Stimulated activated CD4-positive, alpha-beta T cell treated with anti-CD3 and anti-CD28 coated beads, Interleukin-1b, Interleukin-23, amount 100 ng/mL, for 4 hours (primary cell): Measurements from ENCODE around the gene CDH13.

Experiments used
- DNase-seq, 2 donors: peaks; one replicate each; pipeline ENCODE4 v3.0.0-alpha.2; 2020; ENCODE audit warnings: low read depth in 2 of 2

Gene CDH13

GRCh38 chr16:82953517-82953916, 326.7 kb downstream of the CDH13 start:
- DNase-seq = no peak

GRCh38 chr16:82954224-82954929, 327.6 kb downstream of the CDH13 start:
- no peak for DNase-seq

- DNase-seq = no peak
Observed at GRCh38 chr16:82955741-82956348, 329.1 kb downstream of the CDH13 start.

GRCh38 chr16:82957212-82957611, 330.4 kb downstream of the CDH13 start:
- DNase-seq = no peak

GRCh38 chr16:82960918-82961317, 334.1 kb downstream of the CDH13 start:
- DNase-seq = no peak

- DNase-seq = no peak
Observed at GRCh38 chr16:82963653-82964052, 336.9 kb downstream of the CDH13 start.

GRCh38 chr16:82965808-82966207, 339.0 kb downstream of the CDH13 start:
- DNase-seq = no peak

- DNase-seq = no peak
Observed at GRCh38 chr16:82967424-82967823, 340.7 kb downstream of the CDH13 start.

GRCh38 chr16:82971126-82971525, 344.4 kb downstream of the CDH13 start:
- no peak for DNase-seq

GRCh38 chr16:82972331-82972919, 345.7 kb downstream of the CDH13 start:
- DNase-seq = no peak

- no peak for DNase-seq
Observed at GRCh38 chr16:82979406-82980111, 352.8 kb downstream of the CDH13 start.

- no peak for DNase-seq
Observed at GRCh38 chr16:82980810-82981209, 354.0 kb downstream of the CDH13 start.

- no peak for DNase-seq
Observed at GRCh38 chr16:82987767-82988166, 361.0 kb downstream of the CDH13 start.

- DNase-seq = no peak
Observed at GRCh38 chr16:82990155-82990554, 363.4 kb downstream of the CDH13 start.

GRCh38 chr16:82991410-82991809, 364.6 kb downstream of the CDH13 start:
- no peak for DNase-seq

- no peak for DNase-seq
Observed at GRCh38 chr16:82991966-82992675, 365.4 kb downstream of the CDH13 start.

- no peak for DNase-seq
Observed at GRCh38 chr16:82992786-82993185, 366.0 kb downstream of the CDH13 start.

- no peak for DNase-seq
Observed at GRCh38 chr16:82993415-82993814, 366.6 kb downstream of the CDH13 start.

- no peak for DNase-seq
Observed at GRCh38 chr16:82993926-82994325, 367.2 kb downstream of the CDH13 start.

GRCh38 chr16:82995286-82995923, 368.6 kb downstream of the CDH13 start:
- no peak for DNase-seq

GRCh38 chr16:82995924-82996441, 369.2 kb downstream of the CDH13 start:
- no peak for DNase-seq
